Stimulated activated naive B cell treated with anti-CD40 and anti-IgM and Interleukin-4, amounts not matched to agents 10 μg/mL and 1 μg/mL and 100 μg/mL, for 72 hours (primary cell): ENCODE data around the gene CMIP.
A peak's percentile ranks its signal among the peaks of the same experiment; 100 is the strongest.
"Not testable (repeated sequence)": the region's sequence is repeated elsewhere in the genome, so short reads cannot be mapped to it uniquely, and the experiment has no call there.

Source experiments
- ATAC-seq, 2 donors: fragments of 150-1000 bp; cut with Tn5 transposase; replicated peaks; 2 replicates each; pipeline ENCODE4 v1.10.0; 2021; ENCODE audit warnings: moderate library complexity in 1 of 2
- DNase-seq: peaks from one replicate; pipeline ENCODE4 v3.0.0; 2021
- H3K27ac Mint-ChIP-seq: one replicate; pipeline ENCODE4 v1.8.0; 2022; ENCODE audit warnings: mild to moderate bottlenecking, mixed read lengths
- H3K27me3 Mint-ChIP-seq, 2 donors: one replicate each; pipeline ENCODE4 v1.8.0; 2022; ENCODE audit warnings: mixed read lengths in 2 of 2
- H3K36me3 Mint-ChIP-seq, 2 donors: one replicate each; pipeline ENCODE4 v1.8.0; 2022; ENCODE audit warnings: mixed read lengths in 2 of 2, mild to moderate bottlenecking in 1 of 2
- H3K4me1 Mint-ChIP-seq, 2 donors: one replicate each; pipeline ENCODE4 v1.8.0; 2022; ENCODE audit warnings: mixed read lengths in 2 of 2, mild to moderate bottlenecking in 1 of 2
- H3K4me3 Mint-ChIP-seq, 2 donors: one replicate each; pipeline ENCODE4 v1.8.0; 2022; ENCODE audit warnings: mild to moderate bottlenecking in 2 of 2, mixed read lengths in 2 of 2, moderate library complexity in 1 of 2
- H3K9me3 Mint-ChIP-seq, 2 donors: one replicate each; pipeline ENCODE4 v1.8.0; 2022; ENCODE audit warnings: mixed read lengths in 2 of 2, mild to moderate bottlenecking in 1 of 2

Gene CMIP

GRCh38 chr16:81731649-81732048, 287.0 kb downstream of the CMIP start:
- no peak overlapping the region for H3K4me3 Mint-ChIP-seq
- ATAC-seq, result no peak
- no peaks in the 10 kb centered on the region for H3K9me3 Mint-ChIP-seq
- no peak for DNase-seq
- H3K27me3 Mint-ChIP-seq, result no peaks in the 10 kb centered on the region
- peaks cover 18 to 21% of the 10 kb centered on the region in 2 donors for H3K4me1 Mint-ChIP-seq
- no peak overlapping the region for H3K27ac Mint-ChIP-seq
- H3K36me3 Mint-ChIP-seq, result no peaks in the 10 kb centered on the region

- no peak overlapping the region for H3K4me3 Mint-ChIP-seq
- DNase-seq (no peak), ATAC-seq (no peak)
- H3K4me1 Mint-ChIP-seq, result peaks cover 18 to 24% of the 10 kb centered on the region in 2 donors
- no peaks in the 10 kb centered on the region for H3K27me3 Mint-ChIP-seq
- no peak overlapping the region for H3K27ac Mint-ChIP-seq
- no peaks in the 10 kb centered on the region for H3K9me3 Mint-ChIP-seq
- H3K36me3 Mint-ChIP-seq, result no peaks in the 10 kb centered on the region
These were observed 288.1 kb downstream of the CMIP start for GRCh38 chr16:81732699-81733098.

GRCh38 chr16:81733295-81733694, 288.7 kb downstream of the CMIP start:
- DNase-seq, result no peak
- Mint-ChIP-seq H3K4me3 (no peak overlapping the region), H3K27me3 (no peaks in the 10 kb centered on the region), H3K4me1 (peaks cover 21 to 30% of the 10 kb centered on the region in 2 donors), H3K9me3 (no peaks in the 10 kb centered on the region), H3K36me3 (no peaks in the 10 kb centered on the region), H3K27ac (no peak overlapping the region)
- no peak for ATAC-seq

GRCh38 chr16:81734632-81735434, 290.2 kb downstream of the CMIP start:
- Mint-ChIP-seq H3K36me3 (no peaks in the 10 kb centered on the region), H3K4me1 (peaks cover 19 to 37% of the 10 kb centered on the region in 2 donors), H3K27ac (no peak overlapping the region), H3K27me3 (no peaks in the 10 kb centered on the region), H3K4me3 (no peak overlapping the region), H3K9me3 (no peaks in the 10 kb centered on the region)
- DNase-seq (no peak), ATAC-seq (no peak)

- Mint-ChIP-seq H3K4me1 (peaks cover 26 to 56% of the 10 kb centered on the region in 2 donors), H3K36me3 (peaks cover 0 to 2% of the 10 kb centered on the region in 2 donors), H3K27ac (peak overlapping the region; percentile 95), H3K9me3 (no peaks in the 10 kb centered on the region), H3K27me3 (no peaks in the 10 kb centered on the region), H3K4me3 (peak overlapping the region; percentile 81 to 87)
- ATAC-seq (peak; percentile 72), DNase-seq (peak; percentile 80)
These were observed 293.4 kb downstream of the CMIP start for GRCh38 chr16:81737885-81738536.

GRCh38 chr16:81738783-81739496, 294.3 kb downstream of the CMIP start:
- ATAC-seq (peak; percentile 55 to 61), DNase-seq (peak; percentile 68)
- peaks cover 0 to 2% of the 10 kb centered on the region in 2 donors for H3K36me3 Mint-ChIP-seq
- H3K27ac Mint-ChIP-seq, result peak overlapping the region; percentile 91
- H3K4me3 Mint-ChIP-seq, result peak overlapping the region; percentile 77 to 78
- no peaks in the 10 kb centered on the region for H3K27me3 Mint-ChIP-seq
- H3K4me1 Mint-ChIP-seq, result peaks cover 30 to 62% of the 10 kb centered on the region in 2 donors
- no peaks in the 10 kb centered on the region for H3K9me3 Mint-ChIP-seq

GRCh38 chr16:81739503-81739902, 294.9 kb downstream of the CMIP start:
- DNase-seq (no peak), ATAC-seq (no peak)
- peak overlapping the region; percentile 77 to 78 for H3K4me3 Mint-ChIP-seq
- H3K4me1 Mint-ChIP-seq, result peaks cover 30 to 67% of the 10 kb centered on the region in 2 donors
- H3K9me3 Mint-ChIP-seq, result no peaks in the 10 kb centered on the region
- H3K27ac Mint-ChIP-seq, result peak overlapping the region; percentile 91
- H3K27me3 Mint-ChIP-seq, result no peaks in the 10 kb centered on the region
- H3K36me3 Mint-ChIP-seq, result peaks cover 0 to 2% of the 10 kb centered on the region in 2 donors

- ATAC-seq, result peak; percentile 71 to 72
- peak overlapping the region; percentile 91 for H3K27ac Mint-ChIP-seq
- H3K4me1 Mint-ChIP-seq, result peaks cover 30 to 71% of the 10 kb centered on the region in 2 donors
- peak; percentile 59 for DNase-seq
- H3K4me3 Mint-ChIP-seq, result peak overlapping the region; percentile 77 to 78
- H3K9me3 Mint-ChIP-seq, result no peaks in the 10 kb centered on the region
- H3K27me3 Mint-ChIP-seq, result no peaks in the 10 kb centered on the region
- H3K36me3 Mint-ChIP-seq, result peaks cover 0 to 4% of the 10 kb centered on the region in 2 donors
These were observed 295.6 kb downstream of the CMIP start for GRCh38 chr16:81740169-81740568.

- not testable (repeated sequence) for DNase-seq, ATAC-seq, H3K9me3 Mint-ChIP-seq, H3K27me3 Mint-ChIP-seq, H3K27ac Mint-ChIP-seq, H3K36me3 Mint-ChIP-seq
- peak overlapping the region in 1 of 2 donors; percentile 19 for H3K4me3 Mint-ChIP-seq
- H3K4me1 Mint-ChIP-seq, result peaks cover 39 to 83% of the 10 kb centered on the region in 2 donors
These were observed 296.8 kb downstream of the CMIP start for GRCh38 chr16:81741430-81741770.

GRCh38 chr16:81744385-81744784, 299.8 kb downstream of the CMIP start:
- no peak overlapping the region for H3K4me3 Mint-ChIP-seq
- no peak overlapping the region for H3K27ac Mint-ChIP-seq
- peaks cover 42 to 78% of the 10 kb centered on the region in 2 donors for H3K4me1 Mint-ChIP-seq

GRCh38 chr16:81744911-81745310, 300.3 kb downstream of the CMIP start:
- H3K4me3 Mint-ChIP-seq, result no peak overlapping the region
- DNase-seq (no peak), ATAC-seq (no peak)
- no peaks in the 10 kb centered on the region for H3K9me3 Mint-ChIP-seq
- no peak overlapping the region for H3K27ac Mint-ChIP-seq
- H3K4me1 Mint-ChIP-seq, result peaks cover 41 to 78% of the 10 kb centered on the region in 2 donors
- H3K36me3 Mint-ChIP-seq, result peaks cover 0 to 4% of the 10 kb centered on the region in 2 donors
- H3K27me3 Mint-ChIP-seq, result no peaks in the 10 kb centered on the region

More at GRCh38 chr16:81744385-81744784, 299.8 kb downstream of the CMIP start:
- DNase-seq (no peak), ATAC-seq (no peak)
- no peaks in the 10 kb centered on the region for H3K27me3 Mint-ChIP-seq
- H3K9me3 Mint-ChIP-seq, result no peaks in the 10 kb centered on the region
- H3K36me3 Mint-ChIP-seq, result peaks cover 0 to 4% of the 10 kb centered on the region in 2 donors

- peaks cover 34 to 72% of the 10 kb centered on the region in 2 donors for H3K4me1 Mint-ChIP-seq
- DNase-seq, result peak; percentile 70
- no peaks in the 10 kb centered on the region for H3K9me3 Mint-ChIP-seq
These were observed 301.3 kb downstream of the CMIP start for GRCh38 chr16:81745704-81746558.

GRCh38 chr16:81746566-81746965, 302.0 kb downstream of the CMIP start:
- no peaks in the 10 kb centered on the region for H3K9me3 Mint-ChIP-seq
- peaks cover 38 to 72% of the 10 kb centered on the region in 2 donors for H3K4me1 Mint-ChIP-seq
- ATAC-seq (no peak), DNase-seq (no peak)
- no peaks in the 10 kb centered on the region for H3K27me3 Mint-ChIP-seq
- peaks cover 0 to 4% of the 10 kb centered on the region in 2 donors for H3K36me3 Mint-ChIP-seq
- H3K4me3 Mint-ChIP-seq, result peak overlapping the region; percentile 88
- H3K27ac Mint-ChIP-seq, result peak overlapping the region; percentile 95

More at GRCh38 chr16:81745704-81746558, 301.3 kb downstream of the CMIP start:
- Mint-ChIP-seq H3K27ac (peak overlapping the region; percentile 95), H3K36me3 (peaks cover 0 to 4% of the 10 kb centered on the region in 2 donors), H3K27me3 (no peaks in the 10 kb centered on the region), H3K4me3 (peak overlapping the region; percentile 88)
- ATAC-seq, result peak; percentile 78 to 85
